ENCODE measurements around the gene LGALS14.
"Not testable (repeated sequence)": the region's sequence is repeated elsewhere in the genome, so short reads cannot be mapped to it uniquely, and the experiment has no call there.

Gene LGALS14

GRCh38 chr19:39677961-39678889, 26.1 kb upstream of the LGALS14 start:
- Histone ChIP-seq H3K27me3 (ENCODE audit: insufficient read depth, low read length) (no peaks in the 10 kb centered on the region), H3K9ac (ENCODE audit: low read depth, low read length) (no peak overlapping the region), H3K4me3 (ENCODE audit: low read length) (no peak overlapping the region), H3K27ac (ENCODE audit: low read depth, low read length) (no peak overlapping the region), H3K9me3 (ENCODE audit: insufficient read depth, low read depth, low read length) (no peaks in the 10 kb centered on the region), H3K4me1 (ENCODE audit: insufficient read depth, low read length) (no peaks in the 10 kb centered on the region), H3K36me3 (ENCODE audit: insufficient read depth, low read length) (no peaks in the 10 kb centered on the region)
- WGBS = 74% methylated on average over 10 of the region's 10 CpGs

GRCh38 chr19:39679056-39679790, 25.1 kb upstream of the LGALS14 start:
- no peak overlapping the region for H3K27ac ChIP-seq (ENCODE audit: low read depth, low read length)
- no peaks in the 10 kb centered on the region for H3K27me3 ChIP-seq (ENCODE audit: insufficient read depth, low read length)
- no peak overlapping the region for H3K9ac ChIP-seq (ENCODE audit: low read depth, low read length)
- no peaks in the 10 kb centered on the region for H3K4me1 ChIP-seq (ENCODE audit: insufficient read depth, low read length)
- H3K36me3 ChIP-seq (ENCODE audit: insufficient read depth, low read length) = no peaks in the 10 kb centered on the region
- H3K4me3 ChIP-seq (ENCODE audit: low read length) = no peak overlapping the region
- 78% methylated on average over 10 of the region's 10 CpGs for WGBS
- no peaks in the 10 kb centered on the region for H3K9me3 ChIP-seq (ENCODE audit: insufficient read depth, low read depth, low read length)

GRCh38 chr19:39679791-39680168, 24.5 kb upstream of the LGALS14 start:
- Histone ChIP-seq H3K4me3 (ENCODE audit: low read length) (no peak overlapping the region), H3K36me3 (ENCODE audit: insufficient read depth, low read length) (no peaks in the 10 kb centered on the region), H3K27ac (ENCODE audit: low read depth, low read length) (no peak overlapping the region), H3K4me1 (ENCODE audit: insufficient read depth, low read length) (no peaks in the 10 kb centered on the region), H3K27me3 (ENCODE audit: insufficient read depth, low read length) (no peaks in the 10 kb centered on the region), H3K9me3 (ENCODE audit: insufficient read depth, low read depth, low read length) (no peaks in the 10 kb centered on the region), H3K9ac (ENCODE audit: low read depth, low read length) (no peak overlapping the region)
- WGBS = 93% methylated on average over 3 of the region's 3 CpGs

- H3K36me3 ChIP-seq (ENCODE audit: insufficient read depth, low read length) = no peaks in the 10 kb centered on the region
- 80% methylated on average over 3 of the region's 3 CpGs for WGBS
- no peaks in the 10 kb centered on the region for H3K9me3 ChIP-seq (ENCODE audit: insufficient read depth, low read depth, low read length)
- H3K4me3 ChIP-seq (ENCODE audit: low read length) = no peak overlapping the region
- no peak overlapping the region for H3K9ac ChIP-seq (ENCODE audit: low read depth, low read length)
- no peak overlapping the region for H3K27ac ChIP-seq (ENCODE audit: low read depth, low read length)
- no peaks in the 10 kb centered on the region for H3K27me3 ChIP-seq (ENCODE audit: insufficient read depth, low read length)
- H3K4me1 ChIP-seq (ENCODE audit: insufficient read depth, low read length) = no peaks in the 10 kb centered on the region
These were observed 23.7 kb upstream of the LGALS14 start for GRCh38 chr19:39680593-39680992.

- H3K27ac ChIP-seq (ENCODE audit: low read depth, low read length) = no peak overlapping the region
These were observed 22.9 kb upstream of the LGALS14 start for GRCh38 chr19:39681416-39681815.

GRCh38 chr19:39684267-39684666, 20.0 kb upstream of the LGALS14 start:
- Histone ChIP-seq H3K27ac (ENCODE audit: low read depth, low read length) (no peak overlapping the region), H3K9ac (ENCODE audit: low read depth, low read length) (no peak overlapping the region), H3K4me1 (ENCODE audit: insufficient read depth, low read length) (no peaks in the 10 kb centered on the region), H3K27me3 (ENCODE audit: insufficient read depth, low read length) (no peaks in the 10 kb centered on the region), H3K4me3 (ENCODE audit: low read length) (no peak overlapping the region), H3K36me3 (ENCODE audit: insufficient read depth, low read length) (no peaks in the 10 kb centered on the region), H3K9me3 (ENCODE audit: insufficient read depth, low read depth, low read length) (no peaks in the 10 kb centered on the region)
- 90% methylated on average over 5 of the region's 5 CpGs for WGBS

More at GRCh38 chr19:39681416-39681815, 22.9 kb upstream of the LGALS14 start:
- 94% methylated on average over 5 of the region's 5 CpGs for WGBS
- H3K9me3 ChIP-seq (ENCODE audit: insufficient read depth, low read depth, low read length) = no peaks in the 10 kb centered on the region
- no peak overlapping the region for H3K4me3 ChIP-seq (ENCODE audit: low read length)
- no peaks in the 10 kb centered on the region for H3K27me3 ChIP-seq (ENCODE audit: insufficient read depth, low read length)
- no peaks in the 10 kb centered on the region for H3K36me3 ChIP-seq (ENCODE audit: insufficient read depth, low read length)
- H3K4me1 ChIP-seq (ENCODE audit: insufficient read depth, low read length) = no peaks in the 10 kb centered on the region
- H3K9ac ChIP-seq (ENCODE audit: low read depth, low read length) = no peak overlapping the region

- H3K27ac ChIP-seq (ENCODE audit: low read depth, low read length) = no peak overlapping the region
- 98% methylated on average over 3 of the region's 3 CpGs for WGBS
- no peaks in the 10 kb centered on the region for H3K4me1 ChIP-seq (ENCODE audit: insufficient read depth, low read length)
- no peaks in the 10 kb centered on the region for H3K9me3 ChIP-seq (ENCODE audit: insufficient read depth, low read depth, low read length)
- no peak overlapping the region for H3K9ac ChIP-seq (ENCODE audit: low read depth, low read length)
- no peaks in the 10 kb centered on the region for H3K36me3 ChIP-seq (ENCODE audit: insufficient read depth, low read length)
- H3K27me3 ChIP-seq (ENCODE audit: insufficient read depth, low read length) = no peaks in the 10 kb centered on the region
- no peak overlapping the region for H3K4me3 ChIP-seq (ENCODE audit: low read length)
These were observed 17.5 kb upstream of the LGALS14 start for GRCh38 chr19:39686739-39687138.

GRCh38 chr19:39688637-39689036, 15.6 kb upstream of the LGALS14 start:
- H3K4me1 ChIP-seq (ENCODE audit: insufficient read depth, low read length); H3K9me3 ChIP-seq (ENCODE audit: insufficient read depth, low read depth, low read length); H3K27ac ChIP-seq (ENCODE audit: low read depth, low read length); H3K9ac ChIP-seq (ENCODE audit: low read depth, low read length); H3K27me3 ChIP-seq (ENCODE audit: insufficient read depth, low read length); H3K36me3 ChIP-seq (ENCODE audit: insufficient read depth, low read length); H3K4me3 ChIP-seq (ENCODE audit: low read length): not testable (repeated sequence)
- 85% methylated on average over 4 of the region's 4 CpGs for WGBS

- Histone ChIP-seq H3K4me3 (ENCODE audit: low read length) (no peak overlapping the region), H3K27ac (ENCODE audit: low read depth, low read length) (no peak overlapping the region), H3K27me3 (ENCODE audit: insufficient read depth, low read length) (no peaks in the 10 kb centered on the region), H3K9ac (ENCODE audit: low read depth, low read length) (no peak overlapping the region), H3K9me3 (ENCODE audit: insufficient read depth, low read depth, low read length) (no peaks in the 10 kb centered on the region), H3K36me3 (ENCODE audit: insufficient read depth, low read length) (no peaks in the 10 kb centered on the region), H3K4me1 (ENCODE audit: insufficient read depth, low read length) (no peaks in the 10 kb centered on the region)
- 83% methylated on average over 3 of the region's 3 CpGs for WGBS
These were observed 12.1 kb upstream of the LGALS14 start for GRCh38 chr19:39692166-39692565.

- WGBS = 86% methylated on average over 1 of the region's 1 CpG
- Histone ChIP-seq H3K27ac (ENCODE audit: low read depth, low read length) (no peak overlapping the region), H3K4me1 (ENCODE audit: insufficient read depth, low read length) (no peaks in the 10 kb centered on the region), H3K36me3 (ENCODE audit: insufficient read depth, low read length) (no peaks in the 10 kb centered on the region), H3K9ac (ENCODE audit: low read depth, low read length) (no peak overlapping the region), H3K4me3 (ENCODE audit: low read length) (no peak overlapping the region), H3K9me3 (ENCODE audit: insufficient read depth, low read depth, low read length) (no peaks in the 10 kb centered on the region), H3K27me3 (ENCODE audit: insufficient read depth, low read length) (no peaks in the 10 kb centered on the region)
These were observed 11.5 kb upstream of the LGALS14 start for GRCh38 chr19:39692822-39693221.

GRCh38 chr19:39695759-39696158, 8.5 kb upstream of the LGALS14 start:
- no peaks in the 10 kb centered on the region for H3K27me3 ChIP-seq (ENCODE audit: insufficient read depth, low read length)
- H3K4me1 ChIP-seq (ENCODE audit: insufficient read depth, low read length) = no peaks in the 10 kb centered on the region

More at GRCh38 chr19:39695759-39696158, 8.5 kb upstream of the LGALS14 start:
- H3K36me3 ChIP-seq (ENCODE audit: insufficient read depth, low read length) = no peaks in the 10 kb centered on the region
- H3K4me3 ChIP-seq (ENCODE audit: low read length) = no peak overlapping the region
- H3K27ac ChIP-seq (ENCODE audit: low read depth, low read length) = no peak overlapping the region
- no peaks in the 10 kb centered on the region for H3K9me3 ChIP-seq (ENCODE audit: insufficient read depth, low read depth, low read length)
- H3K9ac ChIP-seq (ENCODE audit: low read depth, low read length) = no peak overlapping the region
- 87% methylated on average over 2 of the region's 2 CpGs for WGBS

All from HUES64 (cell line).